ENCODE results near the gene SPATS1. TPM values are rescaled to one million over a fixed set of nuclear protein-coding genes. Genes with fewer than 3 reads are reported as not detected.

The SPATS1 gene
- total and polyA plus RNA-seq, 2 of the 13 experiments (the other 11 are each of a cell fraction or from before 2014, with no cell fraction given), result not detected

DNA sequence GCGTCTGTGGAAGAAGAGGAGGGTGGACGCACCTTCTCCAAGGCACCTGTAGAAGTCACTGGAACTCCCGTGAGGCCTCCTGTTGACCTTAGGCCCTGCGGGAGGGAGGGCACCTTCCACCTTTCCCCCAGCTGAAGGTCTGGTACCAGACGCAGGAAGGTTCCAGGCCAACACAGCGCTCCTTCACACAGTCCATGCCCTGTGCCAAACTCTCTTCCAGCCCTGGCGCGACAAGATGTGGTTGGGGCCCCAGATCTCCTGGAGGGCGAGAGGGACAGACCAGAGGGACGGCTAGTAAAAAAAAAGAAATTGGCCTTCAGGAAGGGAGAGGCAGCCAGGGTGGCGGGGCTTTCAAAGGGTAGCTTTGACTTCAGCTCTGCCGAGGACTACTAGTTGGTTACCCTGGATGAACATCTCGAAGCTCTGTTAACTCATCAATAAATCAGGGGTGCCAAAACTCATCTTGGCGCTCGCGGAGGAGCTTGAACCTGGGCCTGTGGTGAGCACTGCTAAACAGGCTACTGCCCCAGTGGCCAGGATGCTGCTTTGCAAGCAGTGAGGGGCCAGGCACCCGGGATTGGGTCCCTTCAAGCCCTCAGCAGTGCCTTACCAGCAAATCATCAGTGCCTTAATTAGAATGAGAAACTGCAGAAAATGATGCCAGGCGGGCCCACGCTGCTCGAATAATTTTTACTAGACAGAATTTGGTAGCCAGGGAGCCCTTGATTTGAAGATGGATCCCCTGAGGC lies 44.2 kb upstream of the SPATS1 start:
- no peaks in the 10 kb centered on the region for H3K79me2 ChIP-seq (ENCODE audit: insufficient read depth, low read length)
- FAIRE-seq, result no peak
- TF ChIP-seq GZF1 (CRISPR knock-in tag; IDR thresholded peaks at IDR 0.05) (no peak), POLR2A (IDR thresholded peaks at IDR 0.05; ENCODE audit: insufficient read depth in 1 of 2, low read depth in 2 of 2, low read length in 2 of 2) (peak in 1 of 2 experiments; percentile 42; a peak in 1 of 4 replicates)
- H3K4me1 ChIP-seq (ENCODE audit: insufficient read depth, low read length), result no peaks in the 10 kb centered on the region
- WGBS (ENCODE audit: low lambda C conversion rate), result 83% methylated on average over 20 of the region's 20 CpGs
- no peak overlapping the region for H3K4me2 ChIP-seq (ENCODE audit: low read depth, low read length)
- H3K36me3 ChIP-seq (replicated peaks in 1 of 2; ENCODE audit: control insufficient read depth in 1 of 2, insufficient read depth in 2 of 2, low read length in 2 of 2), result peaks cover 19 to 21% of the 10 kb centered on the region in 2 experiments; a peak in 4 of 5 replicates
- ChIA-PET POLR2A (interaction anchor here (1.2 to 2.0 kb wide), 3 partner anchors 14 to 42 kb away, joined by 3 to 5 read pairs (median 5); partner anchors contain the start of gene AARS2), CTCF (ENCODE audit: low intra/inter-chr PET ratio, low total read pairs) (no interaction called here)
- no peak overlapping the region for H2AFZ ChIP-seq (ENCODE audit: low read length)
- intact Hi-C loops (cut with micrococcal nuclease; ENCODE audit: unreplicated experiment) (no loop called here), in situ Hi-C loops (cut with HindIII; ENCODE audit: extremely low pct_ligation_motif_present, low pct_unique_long_range_greater_than_20kb) (no loop called here)
- H3K9me3 ChIP-seq (ENCODE audit: low read length), result no peaks in the 10 kb centered on the region
- no peak overlapping the region for H3K9ac ChIP-seq (ENCODE audit: insufficient read depth, low read depth, low read length)
- no peak overlapping the region for H3K4me3 ChIP-seq (replicated peaks in 1 of 3; ENCODE audit: insufficient read depth in 1 of 3, low read depth in 2 of 3, low read length in 3 of 3)
- H3K27ac ChIP-seq (ENCODE audit: extremely low read length, insufficient read depth, low read length), result no peak overlapping the region
- H3K27me3 ChIP-seq (ENCODE audit: control insufficient read depth in 1 of 2, insufficient read depth in 2 of 2, low read length in 2 of 2), result peaks cover 0 to 12% of the 10 kb centered on the region in 2 experiments; a peak in 1 of 5 replicates
- peak; percentile 33 for ATAC-seq
- BruUV-seq (replicated peaks), result no TSS peak
- no peaks in the 10 kb centered on the region for H4K20me1 ChIP-seq (ENCODE audit: insufficient read depth, low read length)
- DNase-seq (ENCODE audit: low spot score), result no peak

DNA sequence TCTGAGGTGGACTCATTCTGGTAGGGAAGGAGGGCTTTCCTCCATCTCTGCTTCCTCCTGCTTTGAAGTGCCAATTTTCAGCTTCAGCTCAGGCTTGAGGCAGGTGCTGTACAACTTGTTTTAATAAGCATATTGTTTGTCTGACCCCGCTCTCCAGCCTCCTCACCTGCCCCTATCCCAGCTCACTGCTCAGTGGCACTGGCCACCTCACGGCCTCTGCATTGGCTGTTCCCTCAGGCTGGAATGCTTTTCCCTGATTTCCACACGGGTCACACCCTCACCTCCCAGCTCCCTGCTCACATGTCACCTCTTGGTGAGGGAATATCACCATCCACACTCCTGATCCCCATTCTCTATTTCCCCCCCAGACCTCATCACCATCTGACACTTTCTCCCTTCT lies 43.6 kb upstream of the SPATS1 start:
- TF ChIP-seq, protein P1, sequence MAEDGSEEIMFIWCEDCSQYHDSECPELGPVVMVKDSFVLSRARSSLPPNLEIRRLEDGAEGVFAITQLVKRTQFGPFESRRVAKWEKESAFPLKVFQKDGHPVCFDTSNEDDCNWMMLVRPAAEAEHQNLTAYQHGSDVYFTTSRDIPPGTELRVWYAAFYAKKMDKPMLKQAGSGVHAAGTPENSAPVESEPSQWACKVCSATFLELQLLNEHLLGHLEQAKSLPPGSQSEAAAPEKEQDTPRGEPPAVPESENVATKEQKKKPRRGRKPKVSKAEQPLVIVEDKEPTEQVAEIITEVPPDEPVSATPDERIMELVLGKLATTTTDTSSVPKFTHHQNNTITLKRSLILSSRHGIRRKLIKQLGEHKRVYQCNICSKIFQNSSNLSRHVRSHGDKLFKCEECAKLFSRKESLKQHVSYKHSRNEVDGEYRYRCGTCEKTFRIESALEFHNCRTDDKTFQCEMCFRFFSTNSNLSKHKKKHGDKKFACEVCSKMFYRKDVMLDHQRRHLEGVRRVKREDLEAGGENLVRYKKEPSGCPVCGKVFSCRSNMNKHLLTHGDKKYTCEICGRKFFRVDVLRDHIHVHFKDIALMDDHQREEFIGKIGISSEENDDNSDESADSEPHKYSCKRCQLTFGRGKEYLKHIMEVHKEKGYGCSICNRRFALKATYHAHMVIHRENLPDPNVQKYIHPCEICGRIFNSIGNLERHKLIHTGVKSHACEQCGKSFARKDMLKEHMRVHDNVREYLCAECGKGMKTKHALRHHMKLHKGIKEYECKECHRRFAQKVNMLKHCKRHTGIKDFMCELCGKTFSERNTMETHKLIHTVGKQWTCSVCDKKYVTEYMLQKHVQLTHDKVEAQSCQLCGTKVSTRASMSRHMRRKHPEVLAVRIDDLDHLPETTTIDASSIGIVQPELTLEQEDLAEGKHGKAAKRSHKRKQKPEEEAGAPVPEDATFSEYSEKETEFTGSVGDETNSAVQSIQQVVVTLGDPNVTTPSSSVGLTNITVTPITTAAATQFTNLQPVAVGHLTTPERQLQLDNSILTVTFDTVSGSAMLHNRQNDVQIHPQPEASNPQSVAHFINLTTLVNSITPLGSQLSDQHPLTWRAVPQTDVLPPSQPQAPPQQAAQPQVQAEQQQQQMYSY (CRISPR knock-in tag; IDR thresholded peaks at IDR 0.05), result no peak
- 0 out of 4 replicates have a peak, but pooled peaks of 1 of the 2 experiments have one; percentile 34 for TF ChIP-seq POLR2A (IDR thresholded peaks at IDR 0.05; ENCODE audit: insufficient read depth in 1 of 2, low read depth in 2 of 2, low read length in 2 of 2)
- TF ChIP-seq ZNF558 (CRISPR knock-in tag; IDR thresholded peaks at IDR 0.05; ENCODE audit: borderline replicate concordance), result 0 out of 2 replicates have a peak, but pooled peaks have one; percentile 39
- no peak for TF ChIP-seq PTBP1 (IDR thresholded peaks at IDR 0.05; ENCODE audit: low read depth, low read length, poor library complexity, severe bottlenecking)
- TF ChIP-seq POLR2G (IDR thresholded peaks at IDR 0.05; ENCODE audit: low read depth, low read length), result peak; percentile 31; the same call in 1 of the 2 replicates
- TF ChIP-seq, protein P2, sequence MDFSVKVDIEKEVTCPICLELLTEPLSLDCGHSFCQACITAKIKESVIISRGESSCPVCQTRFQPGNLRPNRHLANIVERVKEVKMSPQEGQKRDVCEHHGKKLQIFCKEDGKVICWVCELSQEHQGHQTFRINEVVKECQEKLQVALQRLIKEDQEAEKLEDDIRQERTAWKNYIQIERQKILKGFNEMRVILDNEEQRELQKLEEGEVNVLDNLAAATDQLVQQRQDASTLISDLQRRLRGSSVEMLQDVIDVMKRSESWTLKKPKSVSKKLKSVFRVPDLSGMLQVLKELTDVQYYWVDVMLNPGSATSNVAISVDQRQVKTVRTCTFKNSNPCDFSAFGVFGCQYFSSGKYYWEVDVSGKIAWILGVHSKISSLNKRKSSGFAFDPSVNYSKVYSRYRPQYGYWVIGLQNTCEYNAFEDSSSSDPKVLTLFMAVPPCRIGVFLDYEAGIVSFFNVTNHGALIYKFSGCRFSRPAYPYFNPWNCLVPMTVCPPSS (IDR thresholded peaks at IDR 0.05), result no peak
- TF ChIP-seq ZNF317 (CRISPR knock-in tag; IDR thresholded peaks at IDR 0.05), result no peak
- TF ChIP-seq ZC3H13 (CRISPR knock-in tag; IDR thresholded peaks at IDR 0.05), result 0 out of 2 replicates have a peak, but pooled peaks have one; percentile 27
- TF ChIP-seq KLF9 (CRISPR knock-in tag; IDR thresholded peaks at IDR 0.05; ENCODE audit: low read depth), result no peak
- Histone ChIP-seq H3K9me3 (ENCODE audit: low read length) (no peaks in the 10 kb centered on the region), H3K79me2 (ENCODE audit: insufficient read depth, low read length) (no peaks in the 10 kb centered on the region), H3K4me1 (ENCODE audit: insufficient read depth, low read length) (no peaks in the 10 kb centered on the region), H3K4me2 (ENCODE audit: low read depth, low read length) (no peak overlapping the region), H3K36me3 (replicated peaks in 1 of 2; ENCODE audit: control insufficient read depth in 1 of 2, insufficient read depth in 2 of 2, low read length in 2 of 2) (peaks cover 25 to 28% of the 10 kb centered on the region in 2 experiments; a peak in 4 of 5 replicates), H4K20me1 (ENCODE audit: insufficient read depth, low read length) (no peaks in the 10 kb centered on the region), H3K27me3 (ENCODE audit: control insufficient read depth in 1 of 2, insufficient read depth in 2 of 2, low read length in 2 of 2) (peaks cover 0 to 8% of the 10 kb centered on the region in 2 experiments; a peak in 1 of 5 replicates), H3K9ac (ENCODE audit: insufficient read depth, low read depth, low read length) (no peak overlapping the region), H3K4me3 (replicated peaks in 1 of 3; ENCODE audit: insufficient read depth in 1 of 3, low read depth in 2 of 3, low read length in 3 of 3) (no peak overlapping the region), H3K27ac (ENCODE audit: extremely low read length, insufficient read depth, low read length) (no peak overlapping the region), H2AFZ (ENCODE audit: low read length) (no peak overlapping the region)
- CTCF ChIA-PET (ENCODE audit: low intra/inter-chr PET ratio, low total read pairs), result no interaction called here
- DNase-seq (ENCODE audit: low spot score) (no peak), FAIRE-seq (no peak), ATAC-seq (no peak)
- in situ Hi-C loops (cut with HindIII; ENCODE audit: extremely low pct_ligation_motif_present, low pct_unique_long_range_greater_than_20kb), result no loop called here
- POLR2A ChIA-PET, result interaction anchor here (0.7 to 2.0 kb wide), 4 partner anchors 14 to 177 kb away, joined by 3 to 5 read pairs (median 4); partner anchors contain the start of gene AARS2
- TSS peak; percentile 42 for BruUV-seq (replicated peaks)
- WGBS (ENCODE audit: low lambda C conversion rate), result 83% methylated on average over 3 of the region's 3 CpGs
- intact Hi-C loops (cut with micrococcal nuclease; ENCODE audit: unreplicated experiment), result no loop called here

All from HepG2 (cell line).